ENCODE measurements around the gene IL1RAPL2.
A peak's percentile ranks its signal among the peaks of the same experiment; 100 is the strongest.

Gene IL1RAPL2

GRCh38 chrX:105191878-105192277 lies 625.9 kb downstream of the IL1RAPL2 start:
- no peaks in the 10 kb centered on the region for H3K79me2 ChIP-seq (ENCODE audit: control insufficient read depth, low read length)
- H3F3A ChIP-seq (ENCODE audit: control insufficient read depth, insufficient read depth) = no peaks in the 10 kb centered on the region
- no peak overlapping the region for H3K4me2 ChIP-seq (ENCODE audit: low read length)
- no peaks in the 10 kb centered on the region for H4K20me1 ChIP-seq (ENCODE audit: control insufficient read depth, insufficient read depth, low read depth, low read length)
- no peaks in the 10 kb centered on the region for H3K9me2 ChIP-seq (replicated peaks; ENCODE audit: control insufficient read depth, low read length)
- no peaks in the 10 kb centered on the region for H3K27me3 ChIP-seq (ENCODE audit: control insufficient read depth, low read length)
- TF ChIP-seq EZH2phosphoT487 (IDR thresholded peaks at IDR 0.05; ENCODE audit: borderline replicate concordance, low read length) = no peak
- peak; percentile 17 for TF ChIP-seq CTCF (IDR thresholded peaks at IDR 0.05; ENCODE audit: low read depth, low read length, poor library complexity, severe bottlenecking)
- no peak overlapping the region for H3K4me3 ChIP-seq (ENCODE audit: low read length)
- H3K27ac ChIP-seq (ENCODE audit: low read depth, low read length) = no peak overlapping the region
- no peaks in the 10 kb centered on the region for H3K36me3 ChIP-seq (ENCODE audit: control insufficient read depth, low read length)
- no peaks in the 10 kb centered on the region for H3K9me3 ChIP-seq (ENCODE audit: control insufficient read depth, insufficient read depth, low read length)
- H3K4me1 ChIP-seq (ENCODE audit: control insufficient read depth, low read length) = no peaks in the 10 kb centered on the region

GRCh38 chrX:105209406-105209805 lies 643.4 kb downstream of the IL1RAPL2 start:
- Histone ChIP-seq H3F3A (ENCODE audit: control insufficient read depth, insufficient read depth) (no peaks in the 10 kb centered on the region), H3K27ac (ENCODE audit: low read depth, low read length) (no peak overlapping the region), H3K4me1 (ENCODE audit: control insufficient read depth, low read length) (no peaks in the 10 kb centered on the region), H3K9me2 (replicated peaks; ENCODE audit: control insufficient read depth, low read length) (no peaks in the 10 kb centered on the region), H3K9me3 (ENCODE audit: control insufficient read depth, insufficient read depth, low read length) (no peaks in the 10 kb centered on the region), H3K79me2 (ENCODE audit: control insufficient read depth, low read length) (no peaks in the 10 kb centered on the region), H3K4me2 (ENCODE audit: low read length) (no peak overlapping the region), H3K4me3 (ENCODE audit: low read length) (no peak overlapping the region), H4K20me1 (ENCODE audit: control insufficient read depth, insufficient read depth, low read depth, low read length) (no peaks in the 10 kb centered on the region), H3K36me3 (ENCODE audit: control insufficient read depth, low read length) (no peaks in the 10 kb centered on the region), H3K27me3 (ENCODE audit: control insufficient read depth, low read length) (no peaks in the 10 kb centered on the region)
- TF ChIP-seq CTCF (IDR thresholded peaks at IDR 0.05; ENCODE audit: low read depth, low read length, poor library complexity, severe bottlenecking) = no peak
- TF ChIP-seq EZH2phosphoT487 (IDR thresholded peaks at IDR 0.05; ENCODE audit: borderline replicate concordance, low read length) = no peak

GRCh38 chrX:105210258-105210657 lies 644.3 kb downstream of the IL1RAPL2 start:
- Histone ChIP-seq H3K4me3 (ENCODE audit: low read length) (no peak overlapping the region), H3K9me2 (replicated peaks; ENCODE audit: control insufficient read depth, low read length) (no peaks in the 10 kb centered on the region), H3K36me3 (ENCODE audit: control insufficient read depth, low read length) (no peaks in the 10 kb centered on the region), H3K4me2 (ENCODE audit: low read length) (no peak overlapping the region), H3K79me2 (ENCODE audit: control insufficient read depth, low read length) (no peaks in the 10 kb centered on the region), H3K27ac (ENCODE audit: low read depth, low read length) (no peak overlapping the region), H3K27me3 (ENCODE audit: control insufficient read depth, low read length) (no peaks in the 10 kb centered on the region), H4K20me1 (ENCODE audit: control insufficient read depth, insufficient read depth, low read depth, low read length) (no peaks in the 10 kb centered on the region), H3K9me3 (ENCODE audit: control insufficient read depth, insufficient read depth, low read length) (no peaks in the 10 kb centered on the region), H3F3A (ENCODE audit: control insufficient read depth, insufficient read depth) (no peaks in the 10 kb centered on the region), H3K4me1 (ENCODE audit: control insufficient read depth, low read length) (no peaks in the 10 kb centered on the region)
- TF ChIP-seq CTCF (IDR thresholded peaks at IDR 0.05; ENCODE audit: low read depth, low read length, poor library complexity, severe bottlenecking) (peak; percentile 18), EZH2phosphoT487 (IDR thresholded peaks at IDR 0.05; ENCODE audit: borderline replicate concordance, low read length) (no peak)

All from DOHH2 (cell line).